Endothelial cell of umbilical vein (primary cell): Measurements from ENCODE around the gene NCS1.

Experiments
- EZH2 ChIP-seq: IDR thresholded peaks from 2 replicates; pipeline ENCODE4 v1.6.1; 2012; ENCODE audit warnings: borderline replicate concordance, low read depth, mild to moderate bottlenecking, moderate library complexity, low read length, inconsistent platforms; ENCODE audit not compliant: severe bottlenecking
- FOS ChIP-seq: IDR thresholded peaks from 2 replicates; pipeline ENCODE4 v1.6.1; 2011; ENCODE audit warnings: mild to moderate bottlenecking, low read length, moderate library complexity, borderline replicate concordance; ENCODE audit not compliant: insufficient read depth
- GATA2 ChIP-seq: IDR thresholded peaks from 2 replicates; pipeline ENCODE4 v1.7.0; 2011; ENCODE audit warnings: low read depth, mild to moderate bottlenecking, moderate library complexity, mixed read lengths, low read length; ENCODE audit not compliant: insufficient read length, insufficient read depth
- JUN ChIP-seq: IDR thresholded peaks from 2 replicates; pipeline ENCODE4 v1.6.1; 2011; ENCODE audit warnings: borderline replicate concordance, low read depth; ENCODE audit not compliant: insufficient read length, insufficient read depth
- MYC ChIP-seq: IDR thresholded peaks from one replicate; pipeline ENCODE4 v1.6.1; 2011; ENCODE audit warnings: mild to moderate bottlenecking, low read depth, low read length
- POLR2A ChIP-seq: IDR thresholded peaks from 2 replicates; pipeline ENCODE4 v1.6.1; 2012; ENCODE audit warnings: low read depth, mild to moderate bottlenecking, control low read depth, low read length
- POLR2AphosphoS5 ChIP-seq: IDR thresholded peaks from 2 replicates; pipeline ENCODE4 v1.6.1; 2012; ENCODE audit warnings: low read depth, mild to moderate bottlenecking, control low read depth, low read length, moderate library complexity; ENCODE audit not compliant: insufficient read depth
- TF ChIP-seq, protein P1 (sequence below), 2 donors: IDR thresholded peaks; 1 replicate in 1 of 2; 2 replicates in 1 of 2; pipeline ENCODE4 v1.5.1; 2011; ENCODE audit warnings: low read length in 2 of 2, mild to moderate bottlenecking in 2 of 2, moderate library complexity in 2 of 2, control low read depth in 1 of 2, inconsistent platforms in 1 of 2, low read depth in 1 of 2; ENCODE audit not compliant: insufficient read depth in 1 of 2; ENCODE audit errors: extremely low read depth in 1 of 2
- TF ChIP-seq, protein P2 (sequence below): IDR thresholded peaks from 2 replicates; pipeline ENCODE4 v1.6.1; 2011; ENCODE audit not compliant: insufficient read depth, insufficient read length

DNA sequence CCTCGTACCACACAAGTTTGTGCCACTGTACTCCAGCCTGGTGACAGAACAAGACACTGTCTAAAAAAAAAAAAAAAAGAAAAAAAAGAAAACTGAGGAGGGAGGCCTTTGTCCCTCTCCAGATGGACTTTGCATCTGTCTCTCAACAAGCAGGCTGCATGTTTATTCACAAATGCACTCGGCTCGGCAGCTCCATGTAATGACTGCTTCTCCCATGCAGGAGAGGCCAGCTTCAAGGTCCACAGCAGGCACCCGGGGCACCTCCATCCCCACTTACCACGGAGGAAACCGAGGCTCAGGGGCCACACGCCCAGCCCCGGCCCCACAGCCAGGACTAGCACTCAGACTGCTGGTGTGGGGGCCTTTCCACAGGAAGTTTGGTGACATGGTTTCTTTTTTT lies 13.1 kb upstream of the NCS1 start:
- TF ChIP-seq POLR2AphosphoS5: no peak
- TF ChIP-seq, protein P1, sequence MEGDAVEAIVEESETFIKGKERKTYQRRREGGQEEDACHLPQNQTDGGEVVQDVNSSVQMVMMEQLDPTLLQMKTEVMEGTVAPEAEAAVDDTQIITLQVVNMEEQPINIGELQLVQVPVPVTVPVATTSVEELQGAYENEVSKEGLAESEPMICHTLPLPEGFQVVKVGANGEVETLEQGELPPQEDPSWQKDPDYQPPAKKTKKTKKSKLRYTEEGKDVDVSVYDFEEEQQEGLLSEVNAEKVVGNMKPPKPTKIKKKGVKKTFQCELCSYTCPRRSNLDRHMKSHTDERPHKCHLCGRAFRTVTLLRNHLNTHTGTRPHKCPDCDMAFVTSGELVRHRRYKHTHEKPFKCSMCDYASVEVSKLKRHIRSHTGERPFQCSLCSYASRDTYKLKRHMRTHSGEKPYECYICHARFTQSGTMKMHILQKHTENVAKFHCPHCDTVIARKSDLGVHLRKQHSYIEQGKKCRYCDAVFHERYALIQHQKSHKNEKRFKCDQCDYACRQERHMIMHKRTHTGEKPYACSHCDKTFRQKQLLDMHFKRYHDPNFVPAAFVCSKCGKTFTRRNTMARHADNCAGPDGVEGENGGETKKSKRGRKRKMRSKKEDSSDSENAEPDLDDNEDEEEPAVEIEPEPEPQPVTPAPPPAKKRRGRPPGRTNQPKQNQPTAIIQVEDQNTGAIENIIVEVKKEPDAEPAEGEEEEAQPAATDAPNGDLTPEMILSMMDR (IDR thresholded peaks at IDR 0.05; ENCODE audit: extremely low read depth in 1 of 2, insufficient read depth in 1 of 2, low read depth in 1 of 2, low read length in 2 of 2): no peak
- no peak for TF ChIP-seq EZH2
- TF ChIP-seq POLR2A: no peak
- TF ChIP-seq, protein P2, sequence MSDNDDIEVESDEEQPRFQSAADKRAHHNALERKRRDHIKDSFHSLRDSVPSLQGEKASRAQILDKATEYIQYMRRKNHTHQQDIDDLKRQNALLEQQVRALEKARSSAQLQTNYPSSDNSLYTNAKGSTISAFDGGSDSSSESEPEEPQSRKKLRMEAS: no peak
- TF ChIP-seq MYC: no peak
- no peak for TF ChIP-seq JUN
- no peak for TF ChIP-seq GATA2
- TF ChIP-seq FOS: no peak
